GM12891 (cell line): Measurements from ENCODE around the gene ZBTB16.

Experiments used
- PAX5 ChIP-seq: IDR thresholded peaks from 2 replicates; pipeline ENCODE4 v1.6.1; 2011; ENCODE audit warnings: low read length, moderate library complexity, mild to moderate bottlenecking; ENCODE audit not compliant: insufficient read depth, severe bottlenecking
- POLR2A ChIP-seq: IDR thresholded peaks from 2 replicates; pipeline ENCODE4 v1.6.1; 2011; ENCODE audit warnings: low read depth, low read length, control low read depth
- POLR2AphosphoS5 ChIP-seq: IDR thresholded peaks from 2 replicates; pipeline ENCODE4 v1.6.1; 2011; ENCODE audit warnings: low read depth, low read length, control low read depth

- TF ChIP-seq POLR2AphosphoS5 (no peak), POLR2A (no peak), PAX5 (no peak)
Observed at GRCh38 chr11:114293201-114293711, 233.7 kb downstream of the ZBTB16 start.
